NB4 (cell line): ENCODE results near the gene GPS2.

Experiments
- DNase-seq: peaks from one replicate; pipeline ENCODE4 v3.0.0; 2010; ENCODE audit warnings: low read depth
- H3K4me3 ChIP-seq: one replicate; pipeline ENCODE4 v1.5.1; 2011; ENCODE audit warnings: mild to moderate bottlenecking, low read depth, low read length, moderate library complexity
- MYC ChIP-seq: IDR thresholded peaks from 2 replicates; pipeline ENCODE4 v1.6.1; 2011; ENCODE audit warnings: low read depth, low read length
- POLR2A ChIP-seq: IDR thresholded peaks from 2 replicates; pipeline ENCODE4 v1.6.1; 2011; ENCODE audit warnings: mild to moderate bottlenecking; ENCODE audit not compliant: insufficient read length; ENCODE audit errors: extremely low read depth
- TF ChIP-seq, protein P1 (sequence below): IDR thresholded peaks from 2 replicates; pipeline ENCODE4 v1.6.1; 2011; ENCODE audit warnings: low read depth, low read length
- TF ChIP-seq, protein P2 (sequence below): IDR thresholded peaks from one replicate; pipeline ENCODE4 v1.5.1; 2012; ENCODE audit warnings: low read depth, low read length

The GPS2 gene

DNA sequence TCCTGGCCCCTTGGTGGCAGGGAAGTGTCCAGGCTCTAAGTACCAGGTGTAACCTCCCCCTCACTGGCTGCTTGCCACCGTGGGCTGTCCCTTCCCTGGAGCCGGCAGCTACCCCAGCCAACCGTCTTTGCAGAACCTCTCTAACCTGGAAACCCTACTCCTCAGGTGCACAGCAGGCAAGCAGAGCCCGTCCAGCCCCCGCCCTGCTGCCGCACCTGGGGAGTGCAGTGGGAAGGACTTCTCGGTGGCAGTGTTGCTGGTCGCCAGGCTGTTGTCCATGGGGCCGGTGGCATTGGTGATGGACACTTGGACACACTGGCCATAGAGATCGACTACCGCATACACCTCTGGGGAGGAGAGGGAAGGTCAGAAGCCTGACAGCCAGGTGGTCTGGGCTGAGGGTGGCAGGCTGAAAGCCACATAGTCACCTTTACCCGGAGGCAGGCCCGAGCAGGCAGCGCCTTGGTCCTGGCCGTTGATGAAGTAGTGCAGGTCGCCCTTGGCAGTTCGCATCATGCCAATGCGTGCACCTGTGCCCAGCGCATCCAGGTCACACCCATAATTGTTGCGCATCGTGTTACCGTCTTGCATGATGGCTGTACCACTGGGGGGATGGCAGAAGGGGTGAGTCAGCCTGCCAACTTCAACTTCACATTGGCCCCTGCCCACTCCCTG, 7.5 kb upstream of the GPS2 start:
- TF ChIP-seq, protein P1, sequence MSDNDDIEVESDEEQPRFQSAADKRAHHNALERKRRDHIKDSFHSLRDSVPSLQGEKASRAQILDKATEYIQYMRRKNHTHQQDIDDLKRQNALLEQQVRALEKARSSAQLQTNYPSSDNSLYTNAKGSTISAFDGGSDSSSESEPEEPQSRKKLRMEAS: no peak
- TF ChIP-seq, protein P2, sequence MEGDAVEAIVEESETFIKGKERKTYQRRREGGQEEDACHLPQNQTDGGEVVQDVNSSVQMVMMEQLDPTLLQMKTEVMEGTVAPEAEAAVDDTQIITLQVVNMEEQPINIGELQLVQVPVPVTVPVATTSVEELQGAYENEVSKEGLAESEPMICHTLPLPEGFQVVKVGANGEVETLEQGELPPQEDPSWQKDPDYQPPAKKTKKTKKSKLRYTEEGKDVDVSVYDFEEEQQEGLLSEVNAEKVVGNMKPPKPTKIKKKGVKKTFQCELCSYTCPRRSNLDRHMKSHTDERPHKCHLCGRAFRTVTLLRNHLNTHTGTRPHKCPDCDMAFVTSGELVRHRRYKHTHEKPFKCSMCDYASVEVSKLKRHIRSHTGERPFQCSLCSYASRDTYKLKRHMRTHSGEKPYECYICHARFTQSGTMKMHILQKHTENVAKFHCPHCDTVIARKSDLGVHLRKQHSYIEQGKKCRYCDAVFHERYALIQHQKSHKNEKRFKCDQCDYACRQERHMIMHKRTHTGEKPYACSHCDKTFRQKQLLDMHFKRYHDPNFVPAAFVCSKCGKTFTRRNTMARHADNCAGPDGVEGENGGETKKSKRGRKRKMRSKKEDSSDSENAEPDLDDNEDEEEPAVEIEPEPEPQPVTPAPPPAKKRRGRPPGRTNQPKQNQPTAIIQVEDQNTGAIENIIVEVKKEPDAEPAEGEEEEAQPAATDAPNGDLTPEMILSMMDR: no peak
- TF ChIP-seq MYC (no peak), POLR2A (no peak)
- DNase-seq: no peak
- no peak overlapping the region for H3K4me3 ChIP-seq

DNA sequence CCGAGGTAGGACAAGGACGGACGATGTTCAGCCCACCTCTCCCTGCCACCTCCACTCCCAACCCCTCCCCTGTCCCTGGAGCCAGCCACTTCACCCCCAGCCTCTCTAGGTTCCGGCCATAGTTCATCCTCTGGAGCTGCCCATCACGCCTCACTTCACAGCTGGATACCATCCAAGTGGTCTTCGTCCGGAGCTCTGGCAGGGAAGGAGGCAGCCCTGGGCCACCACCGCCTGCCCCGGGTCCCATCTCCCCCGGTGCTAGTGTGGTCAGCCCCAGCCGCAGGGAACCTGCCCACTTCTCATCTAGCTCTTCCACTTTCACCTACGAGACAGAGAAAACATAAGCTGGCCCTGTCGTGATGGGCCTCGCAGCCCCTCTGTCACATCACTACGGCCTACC, 6.3 kb upstream of the GPS2 start:
- TF ChIP-seq, protein P1: no peak
- TF ChIP-seq POLR2A: no peak
- TF ChIP-seq, protein P2: no peak
- no peak for TF ChIP-seq MYC
- no peak for DNase-seq

DNA sequence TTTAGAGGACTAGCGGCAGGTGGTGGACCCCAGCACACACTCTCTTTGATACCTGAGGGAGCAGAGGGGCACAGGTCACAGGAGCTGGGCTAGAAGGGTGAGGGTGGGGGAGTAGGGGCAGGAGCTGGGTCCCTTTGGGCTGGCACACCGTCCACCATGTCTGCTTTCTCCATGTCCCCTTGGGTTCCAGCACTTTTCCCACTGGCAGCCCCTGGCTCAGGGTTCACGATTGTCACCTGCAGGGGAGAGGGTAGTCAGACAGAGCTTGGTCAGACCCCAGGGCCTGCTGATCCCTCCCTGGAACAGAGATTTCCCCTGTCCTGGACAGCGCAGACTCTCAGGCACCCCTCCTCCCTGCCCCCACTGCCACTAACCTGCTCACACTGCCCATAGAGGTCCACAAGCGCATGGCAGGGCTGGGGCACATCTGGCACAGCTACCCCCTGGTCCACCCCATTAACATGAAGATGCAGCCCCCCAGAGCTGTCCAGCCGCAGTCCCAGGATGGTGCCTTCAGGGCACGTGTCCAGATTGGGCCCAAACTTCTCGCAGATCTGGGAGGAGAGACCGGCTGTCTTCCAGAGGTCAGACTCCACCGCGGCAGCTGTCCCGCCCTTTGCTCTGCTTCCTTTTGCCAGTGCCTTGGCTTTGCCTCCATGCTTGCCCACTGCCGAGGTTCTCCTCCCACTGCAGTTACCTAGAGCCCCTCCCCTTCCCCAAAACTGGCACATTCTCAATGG, 3.1 kb upstream of the GPS2 start:
- DNase-seq: no peak
- TF ChIP-seq, protein P1: no peak
- TF ChIP-seq POLR2A (no peak), MYC (no peak)
- TF ChIP-seq, protein P2: no peak

More for the DNA sequence above, 6.3 kb upstream of the GPS2 start:
- no peak overlapping the region for H3K4me3 ChIP-seq

DNA sequence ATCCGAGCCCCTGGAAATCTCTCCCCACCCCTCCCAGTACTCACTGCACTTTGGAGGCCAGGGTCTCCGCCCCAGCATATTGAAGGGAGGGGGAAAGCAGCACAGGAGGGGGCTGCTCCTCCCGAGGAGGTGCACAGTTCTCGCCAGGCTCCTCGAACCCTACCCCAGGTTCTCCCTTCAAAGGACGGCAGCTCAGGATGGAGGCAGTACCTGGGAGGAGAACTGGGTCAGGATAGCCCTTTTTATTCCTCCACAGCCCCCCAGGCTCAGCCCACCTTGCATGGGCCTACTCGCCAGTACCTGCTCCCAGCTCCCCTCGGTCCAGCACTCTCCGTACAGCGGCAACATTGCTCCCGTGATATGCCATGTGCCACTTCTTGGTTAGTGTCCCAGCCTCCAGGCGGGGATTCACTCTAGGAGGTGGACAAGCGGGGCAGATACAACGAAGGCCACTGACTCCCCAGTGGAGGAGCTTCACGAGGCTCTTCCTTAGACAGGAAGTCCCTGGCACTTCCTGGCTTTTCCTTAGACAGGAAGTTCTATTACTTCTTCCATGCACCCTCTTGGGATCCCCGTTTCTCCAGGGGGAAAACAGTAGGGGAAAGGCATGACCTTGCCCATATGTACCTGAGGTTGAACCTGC, 2.1 kb upstream of the GPS2 start:
- TF ChIP-seq, protein P2: no peak
- no peak for TF ChIP-seq MYC
- TF ChIP-seq POLR2A: no peak
- TF ChIP-seq, protein P1: no peak
- no peak for DNase-seq
- H3K4me3 ChIP-seq: no peak overlapping the region

More for the DNA sequence above, 3.1 kb upstream of the GPS2 start:
- H3K4me3 ChIP-seq: no peak overlapping the region

DNA sequence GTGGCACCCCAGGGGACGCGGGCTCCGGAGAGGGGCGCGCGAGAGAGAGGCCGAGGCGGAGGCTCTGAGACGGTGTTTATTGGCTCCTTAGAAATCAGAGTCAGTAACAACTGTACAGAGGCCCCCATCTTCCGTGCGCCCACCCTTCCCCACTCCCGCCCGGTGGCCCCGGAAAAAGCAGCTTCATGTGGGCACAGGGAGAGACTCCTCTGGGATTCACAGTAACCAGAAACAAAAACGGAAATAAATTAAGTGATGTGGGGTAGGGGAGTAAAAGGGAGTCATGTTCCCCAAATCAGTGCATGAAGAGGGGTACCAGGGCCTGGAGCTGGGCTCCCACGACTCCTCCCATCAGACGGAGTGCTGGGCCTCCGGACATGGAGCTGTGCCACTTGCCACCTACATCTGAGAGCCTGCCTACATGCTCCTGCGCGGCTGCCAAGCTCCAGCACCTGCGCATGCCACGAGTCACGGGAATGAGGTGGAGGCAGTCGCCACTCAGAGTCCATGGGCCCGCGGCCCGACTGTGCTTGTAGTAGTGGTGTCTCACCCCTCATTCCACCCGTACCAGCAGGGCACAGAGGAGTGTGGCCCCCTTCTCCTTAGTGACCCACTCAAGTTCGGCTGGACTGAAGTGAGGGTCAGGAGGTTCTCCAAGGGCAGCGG, 543 bp upstream of the GPS2 start:
- H3K4me3 ChIP-seq: peak overlapping the region; percentile 52
- no peak for DNase-seq
- TF ChIP-seq, protein P2: no peak
- TF ChIP-seq POLR2A (no peak), MYC (no peak)
- TF ChIP-seq, protein P1: no peak
